ENCODE data around the gene WDR88. TPM values are rescaled to one million over a fixed set of nuclear protein-coding genes. Genes with fewer than 3 reads are reported as not detected.

The WDR88 gene
- total and polyA plus RNA-seq, 4 donors = 0.08 TPM; not detected in 2

- TF ChIP-seq, protein P1, sequence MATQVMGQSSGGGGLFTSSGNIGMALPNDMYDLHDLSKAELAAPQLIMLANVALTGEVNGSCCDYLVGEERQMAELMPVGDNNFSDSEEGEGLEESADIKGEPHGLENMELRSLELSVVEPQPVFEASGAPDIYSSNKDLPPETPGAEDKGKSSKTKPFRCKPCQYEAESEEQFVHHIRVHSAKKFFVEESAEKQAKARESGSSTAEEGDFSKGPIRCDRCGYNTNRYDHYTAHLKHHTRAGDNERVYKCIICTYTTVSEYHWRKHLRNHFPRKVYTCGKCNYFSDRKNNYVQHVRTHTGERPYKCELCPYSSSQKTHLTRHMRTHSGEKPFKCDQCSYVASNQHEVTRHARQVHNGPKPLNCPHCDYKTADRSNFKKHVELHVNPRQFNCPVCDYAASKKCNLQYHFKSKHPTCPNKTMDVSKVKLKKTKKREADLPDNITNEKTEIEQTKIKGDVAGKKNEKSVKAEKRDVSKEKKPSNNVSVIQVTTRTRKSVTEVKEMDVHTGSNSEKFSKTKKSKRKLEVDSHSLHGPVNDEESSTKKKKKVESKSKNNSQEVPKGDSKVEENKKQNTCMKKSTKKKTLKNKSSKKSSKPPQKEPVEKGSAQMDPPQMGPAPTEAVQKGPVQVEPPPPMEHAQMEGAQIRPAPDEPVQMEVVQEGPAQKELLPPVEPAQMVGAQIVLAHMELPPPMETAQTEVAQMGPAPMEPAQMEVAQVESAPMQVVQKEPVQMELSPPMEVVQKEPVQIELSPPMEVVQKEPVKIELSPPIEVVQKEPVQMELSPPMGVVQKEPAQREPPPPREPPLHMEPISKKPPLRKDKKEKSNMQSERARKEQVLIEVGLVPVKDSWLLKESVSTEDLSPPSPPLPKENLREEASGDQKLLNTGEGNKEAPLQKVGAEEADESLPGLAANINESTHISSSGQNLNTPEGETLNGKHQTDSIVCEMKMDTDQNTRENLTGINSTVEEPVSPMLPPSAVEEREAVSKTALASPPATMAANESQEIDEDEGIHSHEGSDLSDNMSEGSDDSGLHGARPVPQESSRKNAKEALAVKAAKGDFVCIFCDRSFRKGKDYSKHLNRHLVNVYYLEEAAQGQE (IDR thresholded peaks at IDR 0.05) = no peak
- no peak for TF ChIP-seq FOXA1 (IDR thresholded peaks at IDR 0.05)
- no peak for TF ChIP-seq JUND (IDR thresholded peaks at IDR 0.05)
- TF ChIP-seq YY1 (IDR thresholded peaks at IDR 0.05) = no peak
- TF ChIP-seq FOXA2 (IDR thresholded peaks at IDR 0.05) = no peak
- TF ChIP-seq, protein P2, sequence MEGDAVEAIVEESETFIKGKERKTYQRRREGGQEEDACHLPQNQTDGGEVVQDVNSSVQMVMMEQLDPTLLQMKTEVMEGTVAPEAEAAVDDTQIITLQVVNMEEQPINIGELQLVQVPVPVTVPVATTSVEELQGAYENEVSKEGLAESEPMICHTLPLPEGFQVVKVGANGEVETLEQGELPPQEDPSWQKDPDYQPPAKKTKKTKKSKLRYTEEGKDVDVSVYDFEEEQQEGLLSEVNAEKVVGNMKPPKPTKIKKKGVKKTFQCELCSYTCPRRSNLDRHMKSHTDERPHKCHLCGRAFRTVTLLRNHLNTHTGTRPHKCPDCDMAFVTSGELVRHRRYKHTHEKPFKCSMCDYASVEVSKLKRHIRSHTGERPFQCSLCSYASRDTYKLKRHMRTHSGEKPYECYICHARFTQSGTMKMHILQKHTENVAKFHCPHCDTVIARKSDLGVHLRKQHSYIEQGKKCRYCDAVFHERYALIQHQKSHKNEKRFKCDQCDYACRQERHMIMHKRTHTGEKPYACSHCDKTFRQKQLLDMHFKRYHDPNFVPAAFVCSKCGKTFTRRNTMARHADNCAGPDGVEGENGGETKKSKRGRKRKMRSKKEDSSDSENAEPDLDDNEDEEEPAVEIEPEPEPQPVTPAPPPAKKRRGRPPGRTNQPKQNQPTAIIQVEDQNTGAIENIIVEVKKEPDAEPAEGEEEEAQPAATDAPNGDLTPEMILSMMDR (IDR thresholded peaks at IDR 0.05; ENCODE audit: low read depth, low read length, missing input control) = no peak
Measured at GRCh38 chr19:33096005-33096404, 35.9 kb upstream of the WDR88 start (continued).

- Histone ChIP-seq H3K4me3 (ENCODE audit: low read depth in 1 of 3, low read length in 3 of 3) (no peak overlapping the region), H3K27me3 (ENCODE audit: control insufficient read depth in 4 of 4, insufficient read depth in 4 of 4, low read length in 3 of 4) (no peaks in the 10 kb centered on the region), H3K9me3 (ENCODE audit: control insufficient read depth in 4 of 4, low read length in 3 of 4) (no peaks in the 10 kb centered on the region), H3K27ac (ENCODE audit: low read depth in 1 of 2, low read length in 2 of 2) (no peak overlapping the region), H3K4me1 (ENCODE audit: control insufficient read depth in 4 of 4, insufficient read depth in 4 of 4, low read length in 3 of 4) (no peaks in the 10 kb centered on the region), H3K36me3 (ENCODE audit: control insufficient read depth in 4 of 4, insufficient read depth in 3 of 4, low read depth in 1 of 4, low read length in 3 of 4) (peaks cover 10 to 59% (median 36%) of the 10 kb centered on the region in 4 donors), H3K9ac (ENCODE audit: low read depth in 1 of 2, low read length in 2 of 2) (no peak overlapping the region)
- TF ChIP-seq MAX (IDR thresholded peaks at IDR 0.05) = no peak
- peak in 1 of 2 donors; percentile 14 for TF ChIP-seq HNF4A (conservative IDR thresholded peaks at IDR 0.05)
- TF ChIP-seq RAD21 (IDR thresholded peaks at IDR 0.05) = peak in 1 of 2 donors; percentile 40
- TF ChIP-seq ATF3 (IDR thresholded peaks at IDR 0.05) = no peak
- no peak for TF ChIP-seq FOXA2 (IDR thresholded peaks at IDR 0.05)
- no peak for TF ChIP-seq EGR1 (IDR thresholded peaks at IDR 0.05; ENCODE audit: low read depth in 2 of 2)
- TF ChIP-seq SP1 (IDR thresholded peaks at IDR 0.05) = no peak
- no peak for TF ChIP-seq YY1 (IDR thresholded peaks at IDR 0.05)
- TF ChIP-seq, protein P1 (IDR thresholded peaks at IDR 0.05) = no peak
- peak; percentile 86 for TF ChIP-seq NR2F2 (IDR thresholded peaks at IDR 0.05)
- TF ChIP-seq, protein P2 (IDR thresholded peaks at IDR 0.05; ENCODE audit: low read depth, low read length, missing input control) = no peak
- TF ChIP-seq JUND (IDR thresholded peaks at IDR 0.05) = no peak
- TF ChIP-seq GABPA (IDR thresholded peaks at IDR 0.05 in 1 of 2, conservative IDR thresholded peaks at IDR 0.05 in 1 of 2) = no peak
- no peak for TF ChIP-seq ZBTB33 (IDR thresholded peaks at IDR 0.05)
- TF ChIP-seq RXRA (IDR thresholded peaks at IDR 0.05) = peak; percentile 16 to 33
- TF ChIP-seq FOXA1 (IDR thresholded peaks at IDR 0.05) = no peak
- WGBS = 75% methylated on average over 4 of the region's 4 CpGs
- peak; percentile 72 for DNase-seq (ENCODE audit: low spot score)
Measured at GRCh38 chr19:33098055-33098534, 33.8 kb upstream of the WDR88 start.
